Trophoblast cell (in vitro differentiated cells and primary cell): ENCODE measurements around the gene GRIK5.

Source experiments
- DNase-seq, 2 donors: peaks; one replicate each; pipeline ENCODE4 v3.0.0-alpha.2; 2016
- H2AFZ ChIP-seq: 2 replicates; pipeline ENCODE4 v1.6.1; 2013; ENCODE audit warnings: low read length, moderate library complexity, mild to moderate bottlenecking; ENCODE audit not compliant: insufficient read depth, poor library complexity
- H2AK5ac ChIP-seq: 2 replicates; pipeline ENCODE4 v1.6.1; 2013; ENCODE audit warnings: mild to moderate bottlenecking, low read length
- H2BK120ac ChIP-seq: 2 replicates; pipeline ENCODE4 v1.6.1; 2013; ENCODE audit warnings: low read length, mild to moderate bottlenecking, moderate library complexity; ENCODE audit not compliant: insufficient read depth, poor library complexity
- H2BK12ac ChIP-seq: 2 replicates; pipeline ENCODE4 v1.6.1; 2013; ENCODE audit warnings: mild to moderate bottlenecking, low read length, moderate library complexity
- H2BK5ac ChIP-seq: 2 replicates; pipeline ENCODE4 v1.6.1; 2013; ENCODE audit warnings: low read length, low read depth, moderate library complexity, mild to moderate bottlenecking; ENCODE audit not compliant: poor library complexity
- H3K14ac ChIP-seq: 2 replicates; pipeline ENCODE4 v1.6.1; 2013; ENCODE audit warnings: mild to moderate bottlenecking, low read length
- H3K18ac ChIP-seq: 2 replicates; pipeline ENCODE4 v1.6.1; 2013; ENCODE audit warnings: mild to moderate bottlenecking, low read length
- H3K23ac ChIP-seq: 2 replicates; pipeline ENCODE4 v1.6.1; 2013; ENCODE audit warnings: low read length
- H3K27ac ChIP-seq: 2 replicates; pipeline ENCODE4 v1.5.1; 2013; ENCODE audit warnings: low read depth, mild to moderate bottlenecking, inconsistent platforms, low read length, moderate library complexity
- H3K27me3 ChIP-seq: 2 replicates; pipeline ENCODE4 v1.6.1; 2013; ENCODE audit warnings: inconsistent platforms, mild to moderate bottlenecking, low read length, moderate library complexity; ENCODE audit not compliant: insufficient read depth
- H3K36me3 ChIP-seq, 2 experiments: 1 replicate in 1 of 2; 2 replicates in 1 of 2; pipeline ENCODE4 v1.6.1; 2013; ENCODE audit warnings: low read length in 2 of 2, mild to moderate bottlenecking in 2 of 2, moderate library complexity in 1 of 2; ENCODE audit not compliant: insufficient read depth in 2 of 2, control insufficient read depth in 1 of 2
- H3K4ac ChIP-seq: 2 replicates; pipeline ENCODE4 v1.6.1; 2013; ENCODE audit warnings: low read depth, mild to moderate bottlenecking, low read length, moderate library complexity
- H3K4me1 ChIP-seq, 2 experiments: 1 replicate in 1 of 2; 2 replicates in 1 of 2; pipeline ENCODE4 v1.6.1; 2013; ENCODE audit warnings: low read length in 2 of 2, mild to moderate bottlenecking in 2 of 2, moderate library complexity in 1 of 2; ENCODE audit not compliant: insufficient read depth in 2 of 2, control insufficient read depth in 1 of 2
- H3K4me2 ChIP-seq: 2 replicates; pipeline ENCODE4 v1.6.1; 2013; ENCODE audit warnings: inconsistent platforms, mild to moderate bottlenecking, low read length, moderate library complexity
- H3K4me3 ChIP-seq: 2 replicates; pipeline ENCODE4 v1.5.1; 2013; ENCODE audit warnings: mild to moderate bottlenecking, low read depth, low read length, inconsistent platforms
- H3K79me1 ChIP-seq: one replicate; pipeline ENCODE4 v1.6.1; 2013; ENCODE audit warnings: low read length
- H3K79me2 ChIP-seq: 2 replicates; pipeline ENCODE4 v1.6.1; 2013; ENCODE audit warnings: low read length, mild to moderate bottlenecking; ENCODE audit not compliant: control insufficient read depth, insufficient read depth, poor library complexity
- H3K9ac ChIP-seq: 2 replicates; pipeline ENCODE4 v1.6.1; 2013; ENCODE audit warnings: mild to moderate bottlenecking, low read length
- H3K9me3 ChIP-seq: 2 replicates; pipeline ENCODE4 v1.6.1; 2013; ENCODE audit warnings: low read depth, mild to moderate bottlenecking, control low read depth, inconsistent platforms, low read length; ENCODE audit not compliant: insufficient read depth
- H4K12ac ChIP-seq: 2 replicates; pipeline ENCODE4 v1.6.1; 2013; ENCODE audit warnings: low read depth, mild to moderate bottlenecking, low read length, moderate library complexity
- H4K8ac ChIP-seq: 2 replicates; pipeline ENCODE4 v1.6.1; 2013; ENCODE audit warnings: low read depth, mild to moderate bottlenecking, low read length, moderate library complexity
- H4K91ac ChIP-seq: one replicate; pipeline ENCODE4 v1.6.1; 2013; ENCODE audit warnings: low read depth, mild to moderate bottlenecking, low read length, moderate library complexity
- WGBS: extraction: QIAGEN DNeasy Blood & Tissue Kit; methylation state at CpG from one replicate; pipeline ENCODE4 v1.1.7; 2013; ENCODE audit warnings: missing lambda C conversion rate; ENCODE audit not compliant: insufficient read length, insufficient coverage; ENCODE audit errors: extremely low coverage; 5-methylcytosine and 5-hydroxymethylcytosine counted together

Gene GRIK5

DNA sequence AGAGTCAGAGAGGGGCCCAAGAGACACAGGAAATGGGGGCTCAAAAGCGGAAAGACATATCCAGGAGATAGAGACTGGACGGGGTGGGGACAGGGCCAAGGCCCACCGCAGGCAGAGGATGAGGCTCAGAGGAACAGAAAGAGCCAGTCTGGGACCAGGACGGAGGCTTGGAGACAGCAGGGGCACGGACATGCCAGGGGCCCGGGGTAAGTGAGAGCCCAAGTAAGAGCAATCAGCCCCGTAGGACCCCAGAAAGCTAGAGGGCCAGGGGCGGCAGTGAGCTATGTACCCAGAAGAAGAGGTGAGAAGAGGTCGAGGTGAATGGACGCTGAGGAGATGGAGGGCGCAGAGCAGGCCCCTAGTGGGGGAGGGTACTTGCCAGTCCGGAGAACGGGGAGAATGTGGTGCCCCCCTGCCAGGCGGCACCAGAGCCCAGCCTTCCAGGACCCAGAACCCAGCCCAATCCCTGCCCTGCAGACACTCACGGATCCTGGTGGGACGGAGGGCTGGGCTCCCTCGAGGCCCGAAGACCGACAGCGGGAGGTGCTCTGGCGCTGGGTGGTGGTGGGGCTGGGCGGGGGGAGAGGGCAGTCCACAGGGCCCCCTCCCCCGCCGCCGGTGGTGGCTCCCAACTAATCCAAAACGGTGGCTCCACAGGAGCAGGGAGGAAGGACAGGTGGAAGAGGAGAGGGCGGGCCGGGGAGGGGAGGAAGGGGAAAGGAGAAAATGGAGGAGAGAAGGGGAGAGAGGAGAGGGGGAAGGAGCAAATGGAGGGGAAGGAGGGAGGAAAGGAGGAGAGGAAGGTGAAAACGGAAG lies 1.0 kb downstream of the GRIK5 start:
- no peak overlapping the region for H2BK12ac ChIP-seq
- no peak overlapping the region for H3K4me3 ChIP-seq
- H3K4me2 ChIP-seq = no peak overlapping the region
- no peak overlapping the region for H2AK5ac ChIP-seq
- no peaks in the 10 kb centered on the region for H3K9me3 ChIP-seq
- no peaks in the 10 kb centered on the region for H3K79me2 ChIP-seq
- no peak overlapping the region for H3K18ac ChIP-seq
- no peak overlapping the region for H2BK120ac ChIP-seq
- no peak overlapping the region for H4K91ac ChIP-seq
- no peak overlapping the region for H2BK5ac ChIP-seq
- H4K8ac ChIP-seq = no peak overlapping the region
- peaks cover 17% of the 10 kb centered on the region for H3K27me3 ChIP-seq
- peaks cover 3 to 6% of the 10 kb centered on the region in 2 experiments for H3K4me1 ChIP-seq
- no peak overlapping the region for H4K12ac ChIP-seq
- H3K14ac ChIP-seq = no peak overlapping the region
- no peaks in the 10 kb centered on the region for H3K36me3 ChIP-seq
- no peak for DNase-seq
- H3K79me1 ChIP-seq = no peaks in the 10 kb centered on the region
- no peak overlapping the region for H3K27ac ChIP-seq
- H3K4ac ChIP-seq = no peak overlapping the region
- no peak overlapping the region for H3K9ac ChIP-seq
- WGBS = no CpG with 5 or more reads among the region's 29 CpGs
- H2AFZ ChIP-seq = no peak overlapping the region
- no peak overlapping the region for H3K23ac ChIP-seq

DNA sequence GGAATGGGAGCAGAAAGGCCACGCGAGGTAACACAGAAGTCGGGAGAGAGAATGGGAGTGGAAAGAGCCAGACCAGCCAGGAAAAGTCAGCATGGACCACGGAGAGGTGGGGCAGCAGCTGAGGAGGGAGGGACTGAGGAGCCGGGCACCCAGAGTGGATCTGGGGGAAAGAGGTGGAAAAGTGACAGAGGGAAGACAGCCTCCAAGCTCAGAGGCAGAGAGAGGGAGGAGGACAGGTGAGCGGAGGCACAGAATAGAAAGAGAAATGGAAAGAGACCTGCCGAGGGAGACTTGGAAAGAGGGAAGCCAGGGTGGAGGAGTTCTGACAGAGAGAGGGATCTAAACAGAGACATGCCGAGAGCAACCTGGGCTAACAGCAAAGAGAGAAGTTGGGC lies 1.6 kb downstream of the GRIK5 start:
- Histone ChIP-seq H3K18ac (no peak overlapping the region), H3K36me3 (no peaks in the 10 kb centered on the region), H3K4ac (no peak overlapping the region), H3K23ac (no peak overlapping the region), H3K9me3 (no peaks in the 10 kb centered on the region), H2BK12ac (no peak overlapping the region), H3K27me3 (peaks cover 17% of the 10 kb centered on the region), H4K8ac (no peak overlapping the region), H3K79me2 (no peaks in the 10 kb centered on the region), H3K4me3 (no peak overlapping the region), H3K14ac (no peak overlapping the region), H4K91ac (no peak overlapping the region), H4K12ac (no peak overlapping the region), H2AK5ac (no peak overlapping the region), H3K4me1 (peaks cover 3 to 6% of the 10 kb centered on the region in 2 experiments), H3K79me1 (no peaks in the 10 kb centered on the region), H3K9ac (no peak overlapping the region), H3K27ac (no peak overlapping the region), H2BK120ac (no peak overlapping the region), H2BK5ac (no peak overlapping the region), H2AFZ (no peak overlapping the region), H3K4me2 (no peak overlapping the region)
- WGBS = no CpG with 5 or more reads among the region's 8 CpGs
- DNase-seq = no peak

DNA sequence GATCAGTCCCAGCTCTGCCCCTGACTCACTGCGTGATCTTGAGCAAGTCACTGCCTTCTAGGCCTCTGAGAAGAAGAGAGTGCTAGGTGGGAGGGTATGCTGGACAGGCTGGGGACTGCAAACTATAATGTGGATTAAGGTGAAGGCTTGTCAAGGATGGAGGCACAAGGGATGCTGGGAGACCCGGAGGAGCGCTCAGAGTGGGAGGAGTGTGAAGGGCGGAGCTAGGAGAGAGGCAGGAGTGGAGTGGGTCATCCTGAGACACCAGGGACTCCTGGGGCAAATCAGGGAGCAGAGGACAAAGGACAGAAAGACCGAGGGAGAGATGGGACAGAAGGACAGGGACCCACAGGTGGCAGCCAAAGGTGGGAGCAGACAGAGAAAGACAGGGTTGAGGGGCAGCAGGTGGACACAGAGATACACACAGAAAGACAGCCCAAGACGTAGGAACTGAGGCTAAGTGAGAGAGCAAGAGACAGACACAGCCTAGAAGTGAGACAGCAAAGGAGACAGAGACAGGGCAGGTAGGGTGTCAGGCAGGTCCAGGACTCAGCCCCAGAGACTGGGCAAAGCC lies 2.6 kb downstream of the GRIK5 start:
- no peak overlapping the region for H2BK5ac ChIP-seq
- no peaks in the 10 kb centered on the region for H3K79me1 ChIP-seq
- no peak overlapping the region for H3K23ac ChIP-seq
- H2BK12ac ChIP-seq = no peak overlapping the region
- no peaks in the 10 kb centered on the region for H3K4me1 ChIP-seq
- no peak overlapping the region for H2AFZ ChIP-seq
- no peaks in the 10 kb centered on the region for H3K36me3 ChIP-seq
- H3K9me3 ChIP-seq = no peaks in the 10 kb centered on the region
- H4K8ac ChIP-seq = no peak overlapping the region
- no peak overlapping the region for H3K4me2 ChIP-seq
- no peaks in the 10 kb centered on the region for H3K79me2 ChIP-seq
- no peak for DNase-seq
- no peak overlapping the region for H2BK120ac ChIP-seq
- no peak overlapping the region for H3K4me3 ChIP-seq
- no peak overlapping the region for H3K9ac ChIP-seq
- H3K27me3 ChIP-seq = peaks cover 17% of the 10 kb centered on the region
- H3K4ac ChIP-seq = no peak overlapping the region
- H3K27ac ChIP-seq = no peak overlapping the region
- H3K18ac ChIP-seq = no peak overlapping the region
- H4K12ac ChIP-seq = no peak overlapping the region
- no peak overlapping the region for H3K14ac ChIP-seq
- H2AK5ac ChIP-seq = no peak overlapping the region
- H4K91ac ChIP-seq = no peak overlapping the region
- WGBS = no CpG with 5 or more reads among the region's 6 CpGs

DNA sequence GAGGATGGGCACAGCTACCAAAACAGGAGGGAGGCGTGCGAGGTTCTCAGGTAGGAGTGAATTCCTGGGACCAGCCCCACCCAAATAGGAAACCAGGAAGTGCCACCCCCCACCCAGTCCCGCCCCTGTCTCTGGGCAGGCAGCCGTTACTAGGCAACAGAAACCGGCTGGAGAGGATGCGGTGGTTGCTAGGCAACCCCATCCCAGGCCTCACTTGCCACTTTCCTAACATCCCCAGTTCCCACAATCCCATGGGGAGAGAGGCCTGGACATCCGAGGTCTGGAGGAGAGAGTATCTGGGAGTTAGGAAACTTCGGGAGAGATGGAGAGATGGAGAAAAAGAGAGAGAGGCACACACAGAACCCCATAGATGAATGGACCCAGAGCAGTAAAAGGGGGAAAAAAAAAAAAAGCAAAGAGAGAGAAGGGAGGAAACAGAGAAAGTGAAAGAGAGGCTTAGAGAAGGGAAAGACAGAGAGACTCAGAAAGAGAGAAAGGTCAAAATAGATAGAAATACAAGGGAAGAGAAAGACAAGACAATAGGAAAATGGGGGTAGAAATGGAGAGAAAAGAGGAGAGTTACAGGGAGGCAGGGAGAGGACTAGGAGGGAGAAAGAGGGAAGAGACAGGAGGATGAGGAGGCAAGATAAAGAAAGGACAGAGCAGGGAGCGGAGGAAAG lies 3.8 kb downstream of the GRIK5 start:
- H3K9me3 ChIP-seq = peaks cover 1% of the 10 kb centered on the region
- WGBS = no CpG with 5 or more reads among the region's 9 CpGs
- H3K4ac ChIP-seq = no peak overlapping the region
- H3K23ac ChIP-seq = no peak overlapping the region
- H3K79me1 ChIP-seq = no peaks in the 10 kb centered on the region
- no peak overlapping the region for H2BK12ac ChIP-seq
- no peak overlapping the region for H3K14ac ChIP-seq
- H3K36me3 ChIP-seq = no peaks in the 10 kb centered on the region
- DNase-seq = no peak
- H3K4me3 ChIP-seq = no peak overlapping the region
- H3K79me2 ChIP-seq = no peaks in the 10 kb centered on the region
- H2BK5ac ChIP-seq = no peak overlapping the region
- H3K27me3 ChIP-seq = peaks cover 17% of the 10 kb centered on the region
- no peak overlapping the region for H2AK5ac ChIP-seq
- H2BK120ac ChIP-seq = no peak overlapping the region
- no peak overlapping the region for H3K18ac ChIP-seq
- H4K12ac ChIP-seq = no peak overlapping the region
- no peak overlapping the region for H3K27ac ChIP-seq
- no peak overlapping the region for H4K8ac ChIP-seq
- no peak overlapping the region for H2AFZ ChIP-seq
- no peak overlapping the region for H4K91ac ChIP-seq
- no peak overlapping the region for H3K9ac ChIP-seq
- H3K4me1 ChIP-seq = no peaks in the 10 kb centered on the region
- H3K4me2 ChIP-seq = no peak overlapping the region
